AG04449 (cell line): ENCODE results near the gene PROM1.

Experiments
- CTCF ChIA-PET: fragments of 350-600 bp; formaldehyde crosslinking; extraction: SDS; loops from one replicate; lab custom pipeline; 2021; ENCODE audit warnings: antibody characterized with exemption; lab: Yijun Ruan, JAX
- POLR2A ChIA-PET: fragments of 400-600, 350-600 bp; formaldehyde crosslinking; extraction: SDS; loops from one replicate; lab custom pipeline; 2020; ENCODE audit warnings: antibody characterized with exemption, inconsistent platforms; lab: Yijun Ruan, JAX
- DNase-seq: peaks from one replicate; pipeline ENCODE4 v3.0.0-alpha.2; 2010; ENCODE audit warnings: low read depth, low spot score
- H3K4me3 ChIP-seq: 2 replicates; pipeline ENCODE4 v1.5.1; 2011; ENCODE audit warnings: low read depth, mild to moderate bottlenecking, control low read depth, low read length
- TF ChIP-seq, protein P1 (sequence below): IDR thresholded peaks from one replicate; pipeline ENCODE4 v1.5.1; 2011; ENCODE audit warnings: mild to moderate bottlenecking, moderate library complexity, low read length, control low read depth, inconsistent platforms; ENCODE audit not compliant: insufficient read depth; ENCODE audit errors: missing control alignments

The PROM1 gene

DNA sequence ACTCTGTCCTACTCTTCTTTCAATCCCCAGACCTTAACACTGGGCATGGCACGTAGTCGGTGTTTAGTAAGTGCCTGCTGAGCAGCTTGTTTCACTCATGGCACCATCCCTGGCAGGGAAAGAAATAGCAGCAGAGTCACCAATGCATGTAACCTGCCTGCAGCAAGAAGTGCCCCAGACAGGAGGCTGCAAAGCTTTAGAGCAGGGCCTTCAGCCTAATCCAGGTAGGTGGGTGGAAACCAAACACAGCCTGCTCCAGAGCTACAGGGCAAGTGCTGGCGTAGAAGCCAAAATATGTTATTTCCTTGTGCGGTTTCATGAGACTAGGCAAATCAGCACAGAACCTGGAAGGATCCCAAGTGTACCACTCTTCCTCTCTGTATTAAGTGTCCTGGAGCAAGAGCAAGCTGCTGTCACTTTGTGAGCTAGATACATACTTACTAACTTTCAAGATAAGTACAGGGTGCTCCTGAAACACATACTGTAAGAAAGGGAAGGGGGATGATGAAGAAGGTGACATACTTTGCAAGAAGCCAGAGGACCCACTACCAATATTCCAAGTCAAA lies 5.5 kb downstream of the PROM1 start:
- H3K4me3 ChIP-seq = no peak overlapping the region
- DNase-seq = no peak
- POLR2A ChIA-PET = no interaction called here
- CTCF ChIA-PET = no interaction called here
- TF ChIP-seq, protein P1, sequence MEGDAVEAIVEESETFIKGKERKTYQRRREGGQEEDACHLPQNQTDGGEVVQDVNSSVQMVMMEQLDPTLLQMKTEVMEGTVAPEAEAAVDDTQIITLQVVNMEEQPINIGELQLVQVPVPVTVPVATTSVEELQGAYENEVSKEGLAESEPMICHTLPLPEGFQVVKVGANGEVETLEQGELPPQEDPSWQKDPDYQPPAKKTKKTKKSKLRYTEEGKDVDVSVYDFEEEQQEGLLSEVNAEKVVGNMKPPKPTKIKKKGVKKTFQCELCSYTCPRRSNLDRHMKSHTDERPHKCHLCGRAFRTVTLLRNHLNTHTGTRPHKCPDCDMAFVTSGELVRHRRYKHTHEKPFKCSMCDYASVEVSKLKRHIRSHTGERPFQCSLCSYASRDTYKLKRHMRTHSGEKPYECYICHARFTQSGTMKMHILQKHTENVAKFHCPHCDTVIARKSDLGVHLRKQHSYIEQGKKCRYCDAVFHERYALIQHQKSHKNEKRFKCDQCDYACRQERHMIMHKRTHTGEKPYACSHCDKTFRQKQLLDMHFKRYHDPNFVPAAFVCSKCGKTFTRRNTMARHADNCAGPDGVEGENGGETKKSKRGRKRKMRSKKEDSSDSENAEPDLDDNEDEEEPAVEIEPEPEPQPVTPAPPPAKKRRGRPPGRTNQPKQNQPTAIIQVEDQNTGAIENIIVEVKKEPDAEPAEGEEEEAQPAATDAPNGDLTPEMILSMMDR = no peak

DNA sequence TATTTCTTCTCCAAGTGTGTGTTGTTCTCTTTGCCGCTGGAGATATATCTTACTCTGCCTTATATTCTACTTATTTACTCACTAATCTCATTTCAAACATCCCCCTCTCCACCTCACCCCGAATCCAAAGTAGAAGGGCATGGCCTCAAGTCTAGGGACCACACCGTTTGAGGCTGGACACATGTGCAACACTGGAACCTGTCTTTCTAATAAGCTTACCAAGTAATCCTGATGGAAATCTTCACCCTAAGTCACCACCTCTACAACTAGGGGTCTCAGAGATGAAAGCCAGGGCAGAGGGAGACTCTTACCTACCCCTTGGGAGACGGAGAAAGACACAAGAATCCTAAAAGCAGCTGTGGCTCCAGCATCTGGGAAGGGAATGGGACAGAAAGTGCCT lies 6.0 kb downstream of the PROM1 start:
- DNase-seq = no peak
- TF ChIP-seq, protein P1 = no peak
- no peak overlapping the region for H3K4me3 ChIP-seq
- ChIA-PET POLR2A (no interaction called here), CTCF (no interaction called here)

DNA sequence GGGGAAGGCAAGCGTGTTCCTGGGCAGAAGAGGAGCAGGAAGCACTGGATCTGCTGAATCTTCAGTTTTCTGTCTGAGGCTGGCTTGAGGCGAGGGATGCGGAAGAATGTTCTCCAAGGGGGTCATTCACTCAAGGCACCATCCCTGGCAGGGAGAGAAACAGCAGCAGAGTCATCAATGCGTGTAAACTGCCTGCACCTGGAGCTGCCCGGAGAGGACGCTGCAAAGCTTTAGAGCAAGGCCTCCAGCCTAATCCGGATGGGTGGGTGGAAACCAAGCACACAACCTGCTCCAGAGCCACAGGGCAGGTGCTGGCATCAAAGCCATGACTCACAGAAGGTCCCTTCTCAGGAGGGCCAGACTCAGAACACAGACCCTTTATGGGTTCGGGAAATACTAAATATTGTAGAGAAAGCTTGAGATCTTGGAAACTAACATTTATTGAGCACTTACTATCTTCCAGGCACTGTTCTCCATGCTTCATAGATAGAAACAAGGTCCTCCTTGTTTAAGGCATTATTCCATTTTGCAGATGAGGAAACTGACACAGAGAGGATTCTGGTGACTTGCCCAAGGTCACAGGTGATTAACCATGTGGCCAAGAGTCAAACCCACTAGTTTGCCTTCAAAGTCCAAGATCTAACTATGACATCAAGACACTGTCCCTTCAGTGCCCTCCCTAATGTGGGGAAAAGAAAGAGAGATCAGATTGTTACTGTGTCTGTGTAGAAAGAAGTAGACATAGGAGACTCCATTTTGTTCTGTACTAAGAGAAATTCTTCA lies 7.7 kb downstream of the PROM1 start:
- ChIA-PET CTCF (no interaction called here), POLR2A (no interaction called here)
- H3K4me3 ChIP-seq = no peak overlapping the region
- TF ChIP-seq, protein P1 = no peak
- no peak for DNase-seq

DNA sequence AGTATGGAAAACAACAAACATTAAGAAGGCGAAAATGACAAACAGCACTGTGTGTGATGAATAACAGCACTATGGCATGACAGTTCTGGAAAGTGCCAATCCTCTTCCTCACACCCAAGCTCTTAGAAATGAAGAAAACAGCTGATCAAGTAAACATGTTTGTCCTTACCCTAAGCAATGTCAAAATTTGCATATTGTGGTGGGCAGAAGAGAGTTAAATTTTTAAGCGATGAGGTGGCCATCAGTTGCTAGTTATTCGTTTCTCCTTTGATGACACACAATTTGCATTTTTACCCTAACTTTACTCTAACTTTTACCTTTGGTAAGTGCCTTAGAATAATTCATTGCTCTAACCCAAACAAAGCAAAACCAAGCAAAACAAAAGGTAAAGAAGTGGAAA lies 8.8 kb downstream of the PROM1 start:
- no peak for DNase-seq
- TF ChIP-seq, protein P1 = no peak
- no peak overlapping the region for H3K4me3 ChIP-seq
- ChIA-PET POLR2A (no interaction called here), CTCF (no interaction called here)

DNA sequence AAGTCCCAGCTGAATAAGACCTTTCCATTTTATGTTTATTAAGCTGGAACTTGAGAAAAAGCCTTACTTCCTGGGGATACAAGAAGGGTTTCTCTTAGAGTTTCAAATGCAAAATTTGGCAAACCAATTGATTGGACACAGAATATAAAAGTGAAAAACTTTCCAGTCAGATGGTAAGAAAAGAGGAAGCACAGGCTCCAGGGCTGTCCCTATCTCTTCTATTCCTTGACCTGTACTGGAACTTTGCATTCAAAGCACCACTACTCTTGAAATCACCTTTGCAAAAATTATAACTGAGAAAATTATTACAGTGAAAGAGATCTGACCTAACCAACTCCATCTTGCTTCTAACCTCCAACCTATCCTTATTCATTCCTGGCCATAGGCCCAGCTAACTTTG lies 11.7 kb downstream of the PROM1 start:
- ChIA-PET POLR2A (no interaction called here), CTCF (no interaction called here)
- H3K4me3 ChIP-seq = no peak overlapping the region
- DNase-seq = no peak
- TF ChIP-seq, protein P1 = no peak

DNA sequence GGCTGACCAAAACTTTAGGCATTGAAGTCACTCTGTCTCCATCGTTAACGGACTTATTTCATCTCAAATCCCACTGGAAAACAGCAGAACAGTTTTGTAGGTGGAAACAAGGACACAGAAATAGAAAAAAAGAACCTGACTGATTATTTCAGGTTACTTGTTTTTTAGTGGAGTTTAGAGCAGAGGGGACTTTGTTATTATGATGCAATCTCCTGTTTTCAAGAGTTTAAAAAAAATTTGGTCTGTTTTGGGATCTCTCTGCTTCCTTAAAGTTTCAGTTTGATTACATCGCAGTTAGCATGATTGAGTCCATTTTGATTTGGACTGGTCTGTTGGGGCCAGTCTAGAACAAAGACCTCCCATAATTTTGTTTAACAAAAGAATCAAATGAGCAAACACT lies 13.6 kb downstream of the PROM1 start:
- DNase-seq = no peak
- POLR2A ChIA-PET = no interaction called here
- H3K4me3 ChIP-seq = no peak overlapping the region

More for the DNA sequence above, 13.6 kb downstream of the PROM1 start:
- TF ChIP-seq, protein P1 = no peak
- CTCF ChIA-PET = no interaction called here
